Measurements from ENCODE around the gene ITPR3. TPM values are rescaled to one million over a fixed set of nuclear protein-coding genes. Genes with fewer than 3 reads are reported as not detected.

Gene ITPR3
- total RNA-seq, 4 donors from 2014 or later = 174 to 206 (median 199) TPM

- DNase-seq (ENCODE audit: low spot score in 2 of 2) = no peak
- 94% methylated on average over 23 of the region's 24 CpGs for whole genome bisulfite sequencing
- Histone ChIP-seq H3K27ac (no peak overlapping the region), H3K4me3 (no peak overlapping the region), H3K4me1 (peaks cover 5% of the 10 kb centered on the region), H3K9me3 (no peaks in the 10 kb centered on the region), H3K27me3 (no peaks in the 10 kb centered on the region), H3K36me3 (peaks cover 98% of the 10 kb centered on the region)
- TF ChIP-seq POLR2A (IDR thresholded peaks at IDR 0.05) (no peak), CTCF (IDR thresholded peaks at IDR 0.05) (no peak), POLR2AphosphoS5 (IDR thresholded peaks at IDR 0.05) (no peak), EP300 (IDR thresholded peaks at IDR 0.05) (no peak)
Measured at GRCh38 chr6:33678233-33678931, 57.3 kb downstream of the ITPR3 start.

GRCh38 chr6:33678932-33679490, 57.9 kb downstream of the ITPR3 start:
- peaks cover 5% of the 10 kb centered on the region for H3K4me1 ChIP-seq
- 90% methylated on average over 12 of the region's 12 CpGs for WGBS
- DNase-seq (ENCODE audit: low spot score in 2 of 2) = no peak
- no peak for TF ChIP-seq CTCF (IDR thresholded peaks at IDR 0.05)
- no peak for TF ChIP-seq EP300 (IDR thresholded peaks at IDR 0.05)
- no peak for TF ChIP-seq POLR2AphosphoS5 (IDR thresholded peaks at IDR 0.05)
- no peak for TF ChIP-seq POLR2A (IDR thresholded peaks at IDR 0.05)
- no peaks in the 10 kb centered on the region for H3K27me3 ChIP-seq
- H3K9me3 ChIP-seq = no peaks in the 10 kb centered on the region
- H3K27ac ChIP-seq = no peak overlapping the region
- H3K4me3 ChIP-seq = no peak overlapping the region
- H3K36me3 ChIP-seq = peaks cover 98% of the 10 kb centered on the region

GRCh38 chr6:33679761-33680160, 58.6 kb downstream of the ITPR3 start:
- WGBS = 93% methylated on average over 8 of the region's 20 CpGs
- no peaks in the 10 kb centered on the region for H3K9me3 ChIP-seq
- TF ChIP-seq POLR2A (IDR thresholded peaks at IDR 0.05) (no peak), CTCF (IDR thresholded peaks at IDR 0.05) (no peak), POLR2AphosphoS5 (IDR thresholded peaks at IDR 0.05) (no peak), EP300 (IDR thresholded peaks at IDR 0.05) (no peak)
- no peaks in the 10 kb centered on the region for H3K27me3 ChIP-seq
- peaks cover 98% of the 10 kb centered on the region for H3K36me3 ChIP-seq
- H3K4me1 ChIP-seq = peaks cover 5% of the 10 kb centered on the region
- no peak overlapping the region for H3K27ac ChIP-seq
- H3K4me3 ChIP-seq = no peak overlapping the region
- no peak for DNase-seq (ENCODE audit: low spot score in 2 of 2)

GRCh38 chr6:33682341-33682740, 61.2 kb downstream of the ITPR3 start:
- Histone ChIP-seq H3K4me1 (no peaks in the 10 kb centered on the region), H3K27me3 (no peaks in the 10 kb centered on the region), H3K27ac (no peak overlapping the region), H3K36me3 (peaks cover 98% of the 10 kb centered on the region), H3K9me3 (no peaks in the 10 kb centered on the region), H3K4me3 (no peak overlapping the region)
- no peak for DNase-seq (ENCODE audit: low spot score in 2 of 2)
- TF ChIP-seq CTCF (IDR thresholded peaks at IDR 0.05) (no peak), POLR2A (IDR thresholded peaks at IDR 0.05) (no peak), POLR2AphosphoS5 (IDR thresholded peaks at IDR 0.05) (no peak), EP300 (IDR thresholded peaks at IDR 0.05) (no peak)
- 96% methylated on average over 12 of the region's 13 CpGs for WGBS

- H3K4me3 ChIP-seq = no peak overlapping the region
- no peak for DNase-seq (ENCODE audit: low spot score in 2 of 2)
- TF ChIP-seq EP300 (IDR thresholded peaks at IDR 0.05) = no peak
- TF ChIP-seq POLR2AphosphoS5 (IDR thresholded peaks at IDR 0.05) = no peak
- no peak for TF ChIP-seq CTCF (IDR thresholded peaks at IDR 0.05)
- TF ChIP-seq POLR2A (IDR thresholded peaks at IDR 0.05) = no peak
- H3K27me3 ChIP-seq = no peaks in the 10 kb centered on the region
- H3K36me3 ChIP-seq = peaks cover 98% of the 10 kb centered on the region
- H3K9me3 ChIP-seq = no peaks in the 10 kb centered on the region
- H3K4me1 ChIP-seq = no peaks in the 10 kb centered on the region
- H3K27ac ChIP-seq = no peak overlapping the region
- 86% methylated on average over 13 of the region's 15 CpGs for WGBS
Measured at GRCh38 chr6:33683051-33683571, 62.0 kb downstream of the ITPR3 start.

All from suprapubic skin (tissue), 4 donors.